GM12878 (cell line): ENCODE data around the gene A2ML1. TPM values are rescaled to one million over a fixed set of nuclear protein-coding genes. Genes with fewer than 3 reads are reported as not detected.

Source experiments
- ATAC-seq: fragments of 200-7000 bp; cut with Tn5 transposase; 3 replicates; pipeline ENCODE4 v1.9.1; 2020; ENCODE audit warnings: mild to moderate bottlenecking, moderate library complexity
- BruUV-seq: library from RNA; stranded (reverse); fragments of 400-500 nt; replicated peaks from 2 replicates; lab custom pipeline; 2021; lab: Mats Ljungman, UMichigan
- CTCF ChIA-PET: fragments of 300-600 bp; sonication (Branson Sonifier 250); formaldehyde crosslinking; extraction: SDS; loops from one replicate; lab custom pipeline; 2021; ENCODE audit warnings: inconsistent platforms; lab: Yijun Ruan, JAX
- POLR2A ChIA-PET: fragments of 350-600 bp; formaldehyde crosslinking; extraction: SDS; loops from one replicate; lab custom pipeline; 2021; ENCODE audit warnings: inconsistent platforms; lab: Charles Lee
- RAD21 ChIA-PET: fragments of 300-600 bp; sonication (Branson Sonifier 250); formaldehyde crosslinking; loops from one replicate; lab custom pipeline; 2023; ENCODE audit warnings: antibody characterized with exemption; ENCODE audit not compliant: unreplicated experiment; lab: Charles Lee
- SMC1A ChIA-PET: fragments of 300-600 bp; sonication (Branson Sonifier 250); formaldehyde crosslinking; loops from one replicate; lab custom pipeline; 2023; ENCODE audit not compliant: unreplicated experiment, uncharacterized antibody; lab: Charles Lee
- DNase-seq: peaks from one replicate; pipeline ENCODE4 v3.0.0-alpha.2; 2011; ENCODE audit warnings: low read depth, low spot score
- FAIRE-seq: peaks from 3 replicates; lab custom pipeline; 2011; peaks lifted over from hg19 to GRCh38; lab: Jason Lieb, UNC
- H2AFZ ChIP-seq: 2 replicates; pipeline ENCODE4 v1.6.0; 2011; ENCODE audit warnings: low read depth, low read length, control low read depth; ENCODE audit not compliant: control insufficient read depth
- H3K27ac ChIP-seq: 2 replicates; pipeline ENCODE4 v1.5.1; 2011; ENCODE audit warnings: control low read depth; ENCODE audit not compliant: control insufficient read depth, insufficient read depth
- H3K27me3 ChIP-seq, 2 experiments: replicated peaks in 1 of 2; 2 replicates each; pipeline versions ENCODE4 v1.6.0 to v1.6.1; 2011; ENCODE audit warnings: low read length in 1 of 2; ENCODE audit not compliant: control insufficient read depth in 2 of 2, insufficient read depth in 2 of 2
- H3K36me3 ChIP-seq, 2 experiments: 2 replicates each; pipeline ENCODE4 v1.5.1; 2011; ENCODE audit warnings: low read length in 1 of 2; ENCODE audit not compliant: control insufficient read depth in 2 of 2, insufficient read depth in 2 of 2
- H3K4me1 ChIP-seq: 2 replicates; pipeline ENCODE4 v1.6.1; 2011; ENCODE audit warnings: mild to moderate bottlenecking, low read length, moderate library complexity, mixed read lengths; ENCODE audit not compliant: control insufficient read depth, insufficient read depth
- H3K4me2 ChIP-seq: 2 replicates; pipeline ENCODE4 v1.6.0; 2011; ENCODE audit warnings: control low read depth; ENCODE audit not compliant: control insufficient read depth, insufficient read depth
- H3K4me3 ChIP-seq: fragments of 200-600 bp; sonication (generic); 2 replicates; pipeline ENCODE4 v1.5.1; 2016
- H3K79me2 ChIP-seq: 2 replicates; pipeline ENCODE4 v1.6.0; 2011; ENCODE audit warnings: low read length; ENCODE audit not compliant: control insufficient read depth, insufficient read depth
- H3K9ac ChIP-seq: 2 replicates; pipeline ENCODE4 v1.8.0; 2011; ENCODE audit warnings: low read length, control low read depth, mixed read lengths; ENCODE audit not compliant: control insufficient read depth, insufficient read depth
- H3K9me3 ChIP-seq: replicated peaks from 3 replicates; pipeline ENCODE4 v1.5.1; 2011; ENCODE audit warnings: mild to moderate bottlenecking, low read length; ENCODE audit not compliant: control insufficient read depth, insufficient read depth
- H4K20me1 ChIP-seq: 2 replicates; pipeline ENCODE4 v1.6.0; 2011; ENCODE audit not compliant: control insufficient read depth, insufficient read depth
- EGR1 ChIP-seq, 2 experiments: IDR thresholded peaks; 1 replicate in 1 of 2; 2 replicates in 1 of 2; pipeline ENCODE4 v1.6.1; 2011 to 2012; ENCODE audit warnings: low read depth in 2 of 2, low read length in 2 of 2, borderline replicate concordance in 1 of 2, mild to moderate bottlenecking in 1 of 2, moderate library complexity in 1 of 2
- EP300 ChIP-seq, 2 experiments: fragments of 150-350 bp in 1 of 2; IDR thresholded peaks; 2 replicates each; pipeline ENCODE4 v1.6.1; 2011 to 2012; ENCODE audit warnings: low read depth in 2 of 2, low read length in 2 of 2, borderline replicate concordance in 1 of 2, improper control_type of control experiment in 1 of 2, inconsistent platforms in 1 of 2; ENCODE audit not compliant: control insufficient read depth in 1 of 2
- PAX8 ChIP-seq: fragments of 450-650 bp; IDR thresholded peaks from 2 replicates; pipeline ENCODE4 v1.6.1; 2017; ENCODE audit warnings: mild to moderate bottlenecking, moderate library complexity
- WGBS: methylation state at CpG from one replicate; pipeline ENCODE4 v1.1.6; 2016; ENCODE audit warnings: low lambda C conversion rate; ENCODE audit not compliant: insufficient replicate concordance, insufficient coverage; ENCODE audit errors: missing lambda C conversion rate; 5-methylcytosine and 5-hydroxymethylcytosine counted together
- in situ Hi-C: fragments of 300-500 bp; cut with MboI; formaldehyde crosslinking; loops from 9 replicates; pipeline ENCODE4 v1.14.3; 2018; ENCODE audit warnings: mixed read lengths
- intact Hi-C: fragments of 100-400 bp; cut with micrococcal nuclease; formaldehyde crosslinking; loops from one replicate; pipeline ENCODE4 v1.14.2; 2022; ENCODE audit not compliant: unreplicated experiment
- polyA plus RNA-seq, 11 experiments: library from polyadenylated mRNA; depleted of rRNA in 4 of 11; unstranded in 6 of 11; stranded (reverse) in 5 of 11; fragments of >200 nt; fragmentation: Nextera tagmentation in 4 of 11; fragmentation: Illumina TruSeq in 1 of 11; extraction: Ambion mirVana in 4 of 11; extraction: Trizol in 1 of 11; gene quantifications; 1 replicate in 1 of 11; 2 replicates in 10 of 11; pipeline versions ENCODE4 v1.2.1 to v1.2.3, GENCODE V29; 2011 to 2016; ENCODE audit warnings: inconsistent platforms in 2 of 11, missing spikeins in 2 of 11, low read depth in 1 of 11
- total RNA-seq, 4 experiments: library from RNA; depleted of rRNA in 3 of 4; stranded (reverse); fragments of >200 nt in 3 of 4; fragmentation: Illumina TruSeq in 1 of 4; extraction: Trizol in 1 of 4; gene quantifications; 2 replicates each; pipeline versions ENCODE4 v1.2.1 to v1.2.3, GENCODE V29; 2013 to 2021
- TF ChIP-seq, protein P1 (sequence below): IDR thresholded peaks from 2 replicates; pipeline ENCODE4 v1.6.1; 2012; ENCODE audit warnings: low read length, inconsistent platforms

The A2ML1 gene
- total and polyA plus RNA-seq, 10 of the 15 experiments (the other 5 are each of a cell fraction or from before 2014, with no cell fraction given) = not detected

- H3K9ac ChIP-seq = no peak overlapping the region
- intact Hi-C loops (loop anchor here (5.0 kb wide), 2 partner anchors 139 to 279 kb away; partner anchors contain the start of gene CLEC4E), in situ Hi-C loops (no loop called here)
- ChIA-PET SMC1A (no interaction called here), CTCF (interaction anchor here (1.0 to 1.4 kb wide), 3 partner anchors 68 to 277 kb away, joined by 4 to 5 read pairs (median 4); no protein-coding TSS in a partner anchor), POLR2A (no interaction called here), RAD21 (interaction anchor here (0.6 kb wide), 2 partner anchors 1059 to 1106 kb away, joined by 3 to 4 read pairs; no protein-coding TSS in a partner anchor)
- H3K27me3 ChIP-seq = 0 out of 4 replicates have a peak, but pooled peaks cover 1 to 3% of the 10 kb centered on the region in 2 experiments
- H4K20me1 ChIP-seq = no peaks in the 10 kb centered on the region
- ATAC-seq (no peak), DNase-seq (no peak), FAIRE-seq (no peak)
- H3K27ac ChIP-seq = no peak overlapping the region
- H3K9me3 ChIP-seq = no peaks in the 10 kb centered on the region
- no TSS peak for BruUV-seq
- H3K4me1 ChIP-seq = no peaks in the 10 kb centered on the region
- H3K36me3 ChIP-seq = no peaks in the 10 kb centered on the region
- TF ChIP-seq PAX8 (no peak), EGR1 (IDR thresholded peaks at IDR 0.05; ENCODE audit: borderline replicate concordance in 1 of 2, low read depth in 2 of 2, low read length in 2 of 2) (no peak), EP300 (IDR thresholded peaks at IDR 0.05; ENCODE audit: borderline replicate concordance in 1 of 2, control insufficient read depth in 1 of 2, low read depth in 2 of 2, low read length in 2 of 2) (no peak)
- TF ChIP-seq, protein P1, sequence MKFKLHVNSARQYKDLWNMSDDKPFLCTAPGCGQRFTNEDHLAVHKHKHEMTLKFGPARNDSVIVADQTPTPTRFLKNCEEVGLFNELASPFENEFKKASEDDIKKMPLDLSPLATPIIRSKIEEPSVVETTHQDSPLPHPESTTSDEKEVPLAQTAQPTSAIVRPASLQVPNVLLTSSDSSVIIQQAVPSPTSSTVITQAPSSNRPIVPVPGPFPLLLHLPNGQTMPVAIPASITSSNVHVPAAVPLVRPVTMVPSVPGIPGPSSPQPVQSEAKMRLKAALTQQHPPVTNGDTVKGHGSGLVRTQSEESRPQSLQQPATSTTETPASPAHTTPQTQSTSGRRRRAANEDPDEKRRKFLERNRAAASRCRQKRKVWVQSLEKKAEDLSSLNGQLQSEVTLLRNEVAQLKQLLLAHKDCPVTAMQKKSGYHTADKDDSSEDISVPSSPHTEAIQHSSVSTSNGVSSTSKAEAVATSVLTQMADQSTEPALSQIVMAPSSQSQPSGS = no peak
- 36% methylated on average over 3 of the region's 3 CpGs for WGBS
- H3K4me3 ChIP-seq = no peak overlapping the region
- no peaks in the 10 kb centered on the region for H3K79me2 ChIP-seq
- no peak overlapping the region for H3K4me2 ChIP-seq
- H2AFZ ChIP-seq = no peak overlapping the region
These were observed 830 bp upstream of the A2ML1 start for GRCh38 chr12:8821591-8821990.
